ENCODE measurements around the gene SPRY4.

- TF ChIP-seq LEF1 (IDR thresholded peaks at IDR 0.05; ENCODE audit: borderline replicate concordance): no peak
- no peak for TF ChIP-seq FOXM1 (IDR thresholded peaks at IDR 0.05; ENCODE audit: borderline replicate concordance)
- TF ChIP-seq FOXK2 (IDR thresholded peaks at IDR 0.05): no peak
- TF ChIP-seq PKNOX1 (IDR thresholded peaks at IDR 0.05): no peak
These were observed 31.3 kb downstream of the SPRY4 start for GRCh38 chr5:142293486-142293885.
